ENCODE measurements around the gene DLGAP1.

DLGAP1 gene

DNA sequence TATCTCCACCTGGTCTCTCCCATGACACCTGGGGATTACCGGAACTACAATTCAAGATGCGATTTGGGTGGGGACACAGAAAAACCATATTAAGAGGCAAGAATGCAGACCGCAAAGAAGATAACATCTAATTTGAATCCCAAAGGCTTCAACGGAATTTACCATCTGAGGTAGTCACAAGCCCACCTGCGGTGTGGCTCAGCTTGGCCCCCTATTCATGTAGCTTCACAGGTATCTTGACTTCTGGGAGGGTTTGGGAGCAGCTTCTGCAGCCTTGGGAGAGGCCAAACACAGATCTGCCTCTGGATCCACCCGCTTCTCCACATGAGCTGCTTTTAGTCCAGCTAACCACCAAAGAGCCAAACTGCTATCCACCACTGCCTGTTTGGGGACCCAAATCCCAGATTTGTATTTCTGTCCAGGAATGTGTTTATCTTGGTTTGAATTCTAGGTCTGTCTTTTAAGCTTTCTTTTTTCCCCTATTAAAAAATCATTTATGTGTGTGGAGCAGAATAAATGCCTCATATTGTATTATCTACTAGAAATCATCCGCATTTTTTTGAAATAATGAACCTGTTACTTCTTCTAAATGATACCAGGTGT is 247.6 kb downstream of the DLGAP1 start:
- H3K9ac ChIP-seq (ENCODE audit: low read length): no peak overlapping the region
- H3F3A ChIP-seq (ENCODE audit: insufficient read depth): no peaks in the 10 kb centered on the region
- no peak overlapping the region for H2AFZ ChIP-seq (ENCODE audit: low read depth, low read length, severe bottlenecking)
- H3K4me2 ChIP-seq (ENCODE audit: low read depth, low read length, poor library complexity, severe bottlenecking): no peak overlapping the region
- no peak overlapping the region for H3K4me3 ChIP-seq (ENCODE audit: insufficient read depth, low read length, poor library complexity, severe bottlenecking)
- H3K27ac ChIP-seq (ENCODE audit: low read depth, low read length): no peak overlapping the region
- TF ChIP-seq, protein P1, sequence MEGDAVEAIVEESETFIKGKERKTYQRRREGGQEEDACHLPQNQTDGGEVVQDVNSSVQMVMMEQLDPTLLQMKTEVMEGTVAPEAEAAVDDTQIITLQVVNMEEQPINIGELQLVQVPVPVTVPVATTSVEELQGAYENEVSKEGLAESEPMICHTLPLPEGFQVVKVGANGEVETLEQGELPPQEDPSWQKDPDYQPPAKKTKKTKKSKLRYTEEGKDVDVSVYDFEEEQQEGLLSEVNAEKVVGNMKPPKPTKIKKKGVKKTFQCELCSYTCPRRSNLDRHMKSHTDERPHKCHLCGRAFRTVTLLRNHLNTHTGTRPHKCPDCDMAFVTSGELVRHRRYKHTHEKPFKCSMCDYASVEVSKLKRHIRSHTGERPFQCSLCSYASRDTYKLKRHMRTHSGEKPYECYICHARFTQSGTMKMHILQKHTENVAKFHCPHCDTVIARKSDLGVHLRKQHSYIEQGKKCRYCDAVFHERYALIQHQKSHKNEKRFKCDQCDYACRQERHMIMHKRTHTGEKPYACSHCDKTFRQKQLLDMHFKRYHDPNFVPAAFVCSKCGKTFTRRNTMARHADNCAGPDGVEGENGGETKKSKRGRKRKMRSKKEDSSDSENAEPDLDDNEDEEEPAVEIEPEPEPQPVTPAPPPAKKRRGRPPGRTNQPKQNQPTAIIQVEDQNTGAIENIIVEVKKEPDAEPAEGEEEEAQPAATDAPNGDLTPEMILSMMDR (IDR thresholded peaks at IDR 0.05; ENCODE audit: insufficient read depth, low read length, poor library complexity, severe bottlenecking): no peak
- TF ChIP-seq EZH2phosphoT487 (conservative IDR thresholded peaks at IDR 0.05; ENCODE audit: low read length): no peak
- no peaks in the 10 kb centered on the region for H3K27me3 ChIP-seq (ENCODE audit: low read length)
- H3K9me2 ChIP-seq (replicated peaks; ENCODE audit: insufficient read depth, low read length): no peaks in the 10 kb centered on the region
- no peaks in the 10 kb centered on the region for H3K79me2 ChIP-seq (ENCODE audit: insufficient read depth, low read length)
- no peaks in the 10 kb centered on the region for H3K9me3 ChIP-seq (ENCODE audit: insufficient read depth, low read length)
- no peaks in the 10 kb centered on the region for H3K36me3 ChIP-seq (ENCODE audit: low read length)
- no peaks in the 10 kb centered on the region for H4K20me1 ChIP-seq (ENCODE audit: low read depth, low read length)

DNA sequence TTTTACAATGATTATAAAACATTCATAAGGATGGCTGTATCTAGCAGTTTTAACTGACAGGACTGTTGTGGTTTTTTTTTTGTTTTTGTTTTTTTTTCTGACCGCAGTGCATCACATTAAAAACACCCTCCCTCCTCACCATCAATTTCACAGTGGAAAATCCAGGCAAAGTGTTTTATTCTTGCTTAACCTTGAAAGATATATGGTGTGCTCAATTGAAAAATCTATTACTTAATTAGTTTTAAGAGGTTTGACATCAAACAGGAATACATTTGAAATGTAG is 250.7 kb downstream of the DLGAP1 start:
- no peaks in the 10 kb centered on the region for H3K27me3 ChIP-seq (ENCODE audit: low read length)
- H3F3A ChIP-seq (ENCODE audit: insufficient read depth): no peaks in the 10 kb centered on the region
- TF ChIP-seq, protein P1 (IDR thresholded peaks at IDR 0.05; ENCODE audit: insufficient read depth, low read length, poor library complexity, severe bottlenecking): no peak
- TF ChIP-seq EZH2phosphoT487 (conservative IDR thresholded peaks at IDR 0.05; ENCODE audit: low read length): no peak
- no peak overlapping the region for H3K27ac ChIP-seq (ENCODE audit: low read depth, low read length)
- no peaks in the 10 kb centered on the region for H3K36me3 ChIP-seq (ENCODE audit: low read length)
- H3K4me3 ChIP-seq (ENCODE audit: insufficient read depth, low read length, poor library complexity, severe bottlenecking): no peak overlapping the region
- no peaks in the 10 kb centered on the region for H3K9me2 ChIP-seq (replicated peaks; ENCODE audit: insufficient read depth, low read length)
- no peaks in the 10 kb centered on the region for H3K79me2 ChIP-seq (ENCODE audit: insufficient read depth, low read length)
- H3K9ac ChIP-seq (ENCODE audit: low read length): no peak overlapping the region
- no peak overlapping the region for H2AFZ ChIP-seq (ENCODE audit: low read depth, low read length, severe bottlenecking)
- no peaks in the 10 kb centered on the region for H3K9me3 ChIP-seq (ENCODE audit: insufficient read depth, low read length)
- no peak overlapping the region for H3K4me2 ChIP-seq (ENCODE audit: low read depth, low read length, poor library complexity, severe bottlenecking)
- no peaks in the 10 kb centered on the region for H4K20me1 ChIP-seq (ENCODE audit: low read depth, low read length)

DNA sequence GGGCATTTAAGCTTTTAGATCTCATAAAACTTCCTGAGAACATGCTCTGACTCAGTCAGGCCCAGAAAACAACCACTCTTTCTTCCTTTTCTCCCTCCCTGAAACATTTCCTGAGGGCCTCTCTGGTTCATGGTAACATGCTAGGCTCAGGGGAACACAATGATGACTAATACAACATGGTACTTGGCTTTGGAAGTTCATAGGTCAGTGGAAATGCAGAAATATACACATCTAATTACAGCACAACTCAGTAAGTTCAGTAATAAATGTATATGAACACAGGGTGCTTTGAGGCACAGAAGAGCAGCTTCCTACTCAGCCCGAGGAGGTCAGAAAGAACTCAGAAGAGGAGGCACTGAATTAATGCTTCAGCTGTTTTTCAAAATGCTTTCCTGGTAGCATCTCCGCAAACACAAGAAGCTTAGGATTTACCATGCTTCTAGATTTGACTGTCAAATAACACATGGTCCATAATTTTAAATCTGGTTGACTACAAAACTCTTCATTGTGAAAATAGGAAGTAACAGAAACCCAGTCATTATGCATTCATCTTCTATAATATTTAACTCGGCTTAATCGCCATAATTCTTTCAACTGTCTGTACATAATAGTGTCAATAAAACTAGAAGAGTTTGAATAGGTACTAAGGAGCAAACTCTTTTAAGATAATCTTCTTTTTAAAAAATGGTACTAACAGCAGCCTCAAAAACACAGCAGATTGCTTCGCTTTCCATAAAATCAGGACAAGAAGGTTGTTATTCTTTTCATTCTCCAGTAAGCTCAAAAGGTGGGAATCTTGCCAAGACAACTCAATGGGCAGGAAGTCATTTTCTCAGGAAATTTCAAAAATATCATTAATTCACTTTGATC is 251.3 kb downstream of the DLGAP1 start:
- Histone ChIP-seq H4K20me1 (ENCODE audit: low read depth, low read length) (no peaks in the 10 kb centered on the region), H3K79me2 (ENCODE audit: insufficient read depth, low read length) (no peaks in the 10 kb centered on the region), H3K9me3 (ENCODE audit: insufficient read depth, low read length) (no peaks in the 10 kb centered on the region), H3K9me2 (replicated peaks; ENCODE audit: insufficient read depth, low read length) (no peaks in the 10 kb centered on the region), H2AFZ (ENCODE audit: low read depth, low read length, severe bottlenecking) (no peak overlapping the region), H3K4me2 (ENCODE audit: low read depth, low read length, poor library complexity, severe bottlenecking) (no peak overlapping the region), H3K4me3 (ENCODE audit: insufficient read depth, low read length, poor library complexity, severe bottlenecking) (no peak overlapping the region), H3K27me3 (ENCODE audit: low read length) (no peaks in the 10 kb centered on the region), H3K9ac (ENCODE audit: low read length) (no peak overlapping the region), H3K27ac (ENCODE audit: low read depth, low read length) (no peak overlapping the region), H3K36me3 (ENCODE audit: low read length) (no peaks in the 10 kb centered on the region), H3F3A (ENCODE audit: insufficient read depth) (no peaks in the 10 kb centered on the region)
- TF ChIP-seq EZH2phosphoT487 (conservative IDR thresholded peaks at IDR 0.05; ENCODE audit: low read length): no peak
- TF ChIP-seq, protein P1 (IDR thresholded peaks at IDR 0.05; ENCODE audit: insufficient read depth, low read length, poor library complexity, severe bottlenecking): no peak
